Measurements from ENCODE around the gene DAB1.

The DAB1 gene

GRCh38 chr1:57079454-57080157 lies 344.3 kb downstream of the DAB1 start:
- H3K27me3 ChIP-seq (ENCODE audit: control insufficient read depth, insufficient read depth, low read length) = no peaks in the 10 kb centered on the region
- no peaks in the 10 kb centered on the region for H3K36me3 ChIP-seq (ENCODE audit: control insufficient read depth, insufficient read depth, low read length)
- H3K4me3 ChIP-seq (ENCODE audit: low read depth, low read length) = no peak overlapping the region
- no peaks in the 10 kb centered on the region for H3K9me3 ChIP-seq (ENCODE audit: control insufficient read depth, insufficient read depth, low read length)
- H3K9ac ChIP-seq (ENCODE audit: low read depth, low read length) = no peak overlapping the region
- H3K4me1 ChIP-seq (ENCODE audit: control insufficient read depth, insufficient read depth, low read length) = no peaks in the 10 kb centered on the region

GRCh38 chr1:57072401-57073110 lies 351.3 kb downstream of the DAB1 start:
- Histone ChIP-seq H3K9ac (ENCODE audit: low read depth, low read length) (no peak overlapping the region), H3K9me3 (ENCODE audit: control insufficient read depth, insufficient read depth, low read length) (no peaks in the 10 kb centered on the region), H3K27me3 (ENCODE audit: control insufficient read depth, insufficient read depth, low read length) (no peaks in the 10 kb centered on the region), H3K4me3 (ENCODE audit: low read depth, low read length) (no peak overlapping the region), H3K4me1 (ENCODE audit: control insufficient read depth, insufficient read depth, low read length) (peaks cover 4% of the 10 kb centered on the region), H3K36me3 (ENCODE audit: control insufficient read depth, insufficient read depth, low read length) (no peaks in the 10 kb centered on the region)

GRCh38 chr1:57067863-57068262 lies 356.0 kb downstream of the DAB1 start:
- no peaks in the 10 kb centered on the region for H3K36me3 ChIP-seq (ENCODE audit: control insufficient read depth, insufficient read depth, low read length)
- H3K9ac ChIP-seq (ENCODE audit: low read depth, low read length) = no peak overlapping the region
- H3K9me3 ChIP-seq (ENCODE audit: control insufficient read depth, insufficient read depth, low read length) = no peaks in the 10 kb centered on the region
- H3K27me3 ChIP-seq (ENCODE audit: control insufficient read depth, insufficient read depth, low read length) = no peaks in the 10 kb centered on the region
- no peak overlapping the region for H3K4me3 ChIP-seq (ENCODE audit: low read depth, low read length)
- peaks cover 4% of the 10 kb centered on the region for H3K4me1 ChIP-seq (ENCODE audit: control insufficient read depth, insufficient read depth, low read length)

GRCh38 chr1:57066980-57067610 lies 356.8 kb downstream of the DAB1 start:
- H3K36me3 ChIP-seq (ENCODE audit: control insufficient read depth, insufficient read depth, low read length) = no peaks in the 10 kb centered on the region

GRCh38 chr1:57065442-57065841 lies 358.4 kb downstream of the DAB1 start:
- no peak overlapping the region for H3K4me3 ChIP-seq (ENCODE audit: low read depth, low read length)
- H3K9me3 ChIP-seq (ENCODE audit: control insufficient read depth, insufficient read depth, low read length) = no peaks in the 10 kb centered on the region
- H3K36me3 ChIP-seq (ENCODE audit: control insufficient read depth, insufficient read depth, low read length) = no peaks in the 10 kb centered on the region
- H3K27me3 ChIP-seq (ENCODE audit: control insufficient read depth, insufficient read depth, low read length) = no peaks in the 10 kb centered on the region
- no peaks in the 10 kb centered on the region for H3K4me1 ChIP-seq (ENCODE audit: control insufficient read depth, insufficient read depth, low read length)
- H3K9ac ChIP-seq (ENCODE audit: low read depth, low read length) = no peak overlapping the region

More at GRCh38 chr1:57066980-57067610, 356.8 kb downstream of the DAB1 start:
- no peaks in the 10 kb centered on the region for H3K27me3 ChIP-seq (ENCODE audit: control insufficient read depth, insufficient read depth, low read length)
- H3K9me3 ChIP-seq (ENCODE audit: control insufficient read depth, insufficient read depth, low read length) = no peaks in the 10 kb centered on the region
- H3K4me1 ChIP-seq (ENCODE audit: control insufficient read depth, insufficient read depth, low read length) = no peaks in the 10 kb centered on the region
- no peak overlapping the region for H3K4me3 ChIP-seq (ENCODE audit: low read depth, low read length)
- H3K9ac ChIP-seq (ENCODE audit: low read depth, low read length) = no peak overlapping the region

GRCh38 chr1:57064379-57065140 lies 359.3 kb downstream of the DAB1 start:
- Histone ChIP-seq H3K27me3 (ENCODE audit: control insufficient read depth, insufficient read depth, low read length) (no peaks in the 10 kb centered on the region), H3K4me1 (ENCODE audit: control insufficient read depth, insufficient read depth, low read length) (no peaks in the 10 kb centered on the region), H3K9ac (ENCODE audit: low read depth, low read length) (no peak overlapping the region)

GRCh38 chr1:57063406-57064125 lies 360.3 kb downstream of the DAB1 start:
- no peaks in the 10 kb centered on the region for H3K9me3 ChIP-seq (ENCODE audit: control insufficient read depth, insufficient read depth, low read length)
- no peak overlapping the region for H3K4me3 ChIP-seq (ENCODE audit: low read depth, low read length)
- H3K9ac ChIP-seq (ENCODE audit: low read depth, low read length) = no peak overlapping the region
- H3K4me1 ChIP-seq (ENCODE audit: control insufficient read depth, insufficient read depth, low read length) = no peaks in the 10 kb centered on the region
- no peaks in the 10 kb centered on the region for H3K27me3 ChIP-seq (ENCODE audit: control insufficient read depth, insufficient read depth, low read length)
- H3K36me3 ChIP-seq (ENCODE audit: control insufficient read depth, insufficient read depth, low read length) = no peaks in the 10 kb centered on the region

More at GRCh38 chr1:57064379-57065140, 359.3 kb downstream of the DAB1 start:
- no peaks in the 10 kb centered on the region for H3K9me3 ChIP-seq (ENCODE audit: control insufficient read depth, insufficient read depth, low read length)
- no peak overlapping the region for H3K4me3 ChIP-seq (ENCODE audit: low read depth, low read length)
- no peaks in the 10 kb centered on the region for H3K36me3 ChIP-seq (ENCODE audit: control insufficient read depth, insufficient read depth, low read length)

- H3K4me1 ChIP-seq (ENCODE audit: control insufficient read depth, insufficient read depth, low read length) = no peaks in the 10 kb centered on the region
- no peak overlapping the region for H3K9ac ChIP-seq (ENCODE audit: low read depth, low read length)
- no peaks in the 10 kb centered on the region for H3K27me3 ChIP-seq (ENCODE audit: control insufficient read depth, insufficient read depth, low read length)
- no peaks in the 10 kb centered on the region for H3K9me3 ChIP-seq (ENCODE audit: control insufficient read depth, insufficient read depth, low read length)
- H3K4me3 ChIP-seq (ENCODE audit: low read depth, low read length) = no peak overlapping the region
- H3K36me3 ChIP-seq (ENCODE audit: control insufficient read depth, insufficient read depth, low read length) = no peaks in the 10 kb centered on the region
Measured at GRCh38 chr1:57061369-57061768, 362.5 kb downstream of the DAB1 start.

GRCh38 chr1:57060451-57060850 lies 363.4 kb downstream of the DAB1 start:
- H3K9ac ChIP-seq (ENCODE audit: low read depth, low read length) = no peak overlapping the region
- no peak overlapping the region for H3K4me3 ChIP-seq (ENCODE audit: low read depth, low read length)
- no peaks in the 10 kb centered on the region for H3K36me3 ChIP-seq (ENCODE audit: control insufficient read depth, insufficient read depth, low read length)

GRCh38 chr1:57058652-57059501 lies 365.0 kb downstream of the DAB1 start:
- no peak overlapping the region for H3K4me3 ChIP-seq (ENCODE audit: low read depth, low read length)
- H3K27me3 ChIP-seq (ENCODE audit: control insufficient read depth, insufficient read depth, low read length) = no peaks in the 10 kb centered on the region
- no peaks in the 10 kb centered on the region for H3K36me3 ChIP-seq (ENCODE audit: control insufficient read depth, insufficient read depth, low read length)
- no peaks in the 10 kb centered on the region for H3K4me1 ChIP-seq (ENCODE audit: control insufficient read depth, insufficient read depth, low read length)
- no peaks in the 10 kb centered on the region for H3K9me3 ChIP-seq (ENCODE audit: control insufficient read depth, insufficient read depth, low read length)
- no peak overlapping the region for H3K9ac ChIP-seq (ENCODE audit: low read depth, low read length)

More at GRCh38 chr1:57060451-57060850, 363.4 kb downstream of the DAB1 start:
- H3K4me1 ChIP-seq (ENCODE audit: control insufficient read depth, insufficient read depth, low read length) = no peaks in the 10 kb centered on the region
- H3K9me3 ChIP-seq (ENCODE audit: control insufficient read depth, insufficient read depth, low read length) = no peaks in the 10 kb centered on the region
- H3K27me3 ChIP-seq (ENCODE audit: control insufficient read depth, insufficient read depth, low read length) = no peaks in the 10 kb centered on the region
